GM18505 (cell line): ENCODE data around the gene H1-8.

ENCODE experiments used
- ATAC-seq: cut with Tn5 transposase; IDR thresholded peaks from one replicate; pipeline ENCODE4 v1.9.1; 2021; ENCODE audit not compliant: unreplicated experiment
- POLR2A ChIP-seq: IDR thresholded peaks from 4 replicates; pipeline ENCODE4 v1.6.1; 2011; ENCODE audit warnings: borderline replicate concordance; ENCODE audit not compliant: insufficient read depth, insufficient read length; ENCODE audit errors: extremely low read depth

H1-8 gene

DNA sequence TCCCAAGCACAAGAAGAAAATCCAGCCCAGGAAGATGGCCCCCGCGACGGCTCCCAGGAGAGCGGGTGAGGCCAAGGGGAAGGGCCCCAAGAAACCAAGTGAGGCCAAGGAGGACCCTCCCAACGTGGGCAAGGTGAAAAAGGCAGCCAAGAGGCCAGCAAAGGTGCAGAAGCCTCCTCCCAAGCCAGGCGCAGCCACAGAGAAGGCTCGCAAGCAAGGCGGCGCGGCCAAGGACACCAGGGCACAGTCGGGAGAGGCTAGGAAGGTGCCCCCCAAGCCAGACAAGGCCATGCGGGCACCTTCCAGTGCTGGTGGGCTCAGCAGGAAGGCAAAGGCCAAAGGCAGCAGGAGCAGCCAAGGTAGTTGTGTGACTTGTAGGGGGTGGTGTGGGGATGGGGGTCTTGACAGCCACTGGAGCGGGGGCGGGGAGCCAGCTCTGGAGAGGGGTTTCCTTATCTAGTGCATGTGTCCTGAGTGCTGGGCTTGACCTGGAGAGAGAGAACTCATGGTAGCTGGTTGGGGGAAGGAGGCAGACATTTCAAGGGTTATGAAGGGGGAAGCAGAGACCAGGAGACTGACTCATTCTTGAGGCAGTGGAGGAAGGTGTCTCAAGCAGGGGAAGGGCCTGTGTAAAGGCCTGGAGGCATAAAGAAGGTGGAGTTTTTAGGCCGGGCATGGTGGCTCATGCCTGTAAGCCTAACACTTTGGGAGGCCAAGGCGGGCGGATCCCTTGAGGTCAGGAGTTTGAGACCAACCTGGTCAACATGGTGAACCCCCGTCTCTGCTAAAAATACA, 6.2 kb downstream of the H1-8 start:
- ATAC-seq = no peak
- TF ChIP-seq POLR2A = no peak

DNA sequence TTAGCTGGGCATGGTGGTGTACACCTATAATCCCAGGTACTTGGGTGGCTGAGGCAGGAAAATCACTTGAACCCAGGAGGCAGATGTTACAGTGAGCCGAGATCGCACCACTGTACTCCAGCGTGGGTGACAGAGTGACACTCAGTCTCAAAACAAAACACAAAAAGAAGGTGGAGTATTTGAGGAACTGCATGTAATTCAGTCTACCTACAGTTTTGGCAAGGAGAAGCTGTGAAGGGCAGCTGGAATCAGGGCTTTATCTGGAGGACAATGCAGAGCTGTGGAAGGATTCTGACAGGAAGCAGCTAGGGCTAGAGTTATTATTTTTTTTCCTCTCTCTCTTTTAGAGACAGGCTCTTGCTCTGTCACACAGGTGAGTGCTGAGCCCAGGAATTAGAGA, 6.8 kb downstream of the H1-8 start:
- no peak for ATAC-seq
- TF ChIP-seq POLR2A = no peak

DNA sequence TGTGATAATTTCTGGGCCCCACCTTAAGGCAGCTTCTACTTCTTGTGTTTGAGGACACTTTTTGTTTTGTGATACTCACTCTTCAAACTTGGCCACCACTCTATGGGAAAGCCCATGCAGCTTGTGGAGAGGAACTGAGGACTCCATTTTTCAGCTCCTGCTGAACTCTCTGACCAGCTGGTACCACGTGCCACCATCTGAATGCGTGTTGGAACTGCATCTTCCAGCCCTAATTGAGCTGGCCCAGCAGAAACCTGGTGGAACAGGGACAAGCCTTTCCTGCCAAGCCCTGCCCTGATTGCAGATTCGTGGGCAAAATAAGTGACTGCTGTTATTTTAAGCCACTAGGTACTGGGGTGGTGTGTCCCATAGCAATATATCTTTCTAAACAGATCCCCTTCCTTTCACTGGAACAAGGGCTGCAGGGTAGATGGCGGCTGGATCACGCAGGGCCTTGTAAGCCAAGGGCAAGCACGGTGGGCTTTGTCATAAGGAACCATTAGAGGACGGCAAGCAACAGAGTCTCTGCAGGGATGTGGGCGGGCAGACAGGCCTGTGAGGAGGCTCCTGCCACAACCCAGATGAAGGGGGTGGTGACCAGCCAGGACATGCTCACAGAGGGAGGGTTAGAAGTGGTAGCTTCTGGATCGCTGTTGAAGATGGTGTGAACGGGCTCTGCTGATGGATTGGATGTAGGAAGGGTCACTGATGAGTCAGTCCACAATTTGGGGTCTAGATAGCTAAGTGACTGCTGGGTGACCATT, 9.5 kb downstream of the H1-8 start:
- ATAC-seq = no peak
- TF ChIP-seq POLR2A = no peak

DNA sequence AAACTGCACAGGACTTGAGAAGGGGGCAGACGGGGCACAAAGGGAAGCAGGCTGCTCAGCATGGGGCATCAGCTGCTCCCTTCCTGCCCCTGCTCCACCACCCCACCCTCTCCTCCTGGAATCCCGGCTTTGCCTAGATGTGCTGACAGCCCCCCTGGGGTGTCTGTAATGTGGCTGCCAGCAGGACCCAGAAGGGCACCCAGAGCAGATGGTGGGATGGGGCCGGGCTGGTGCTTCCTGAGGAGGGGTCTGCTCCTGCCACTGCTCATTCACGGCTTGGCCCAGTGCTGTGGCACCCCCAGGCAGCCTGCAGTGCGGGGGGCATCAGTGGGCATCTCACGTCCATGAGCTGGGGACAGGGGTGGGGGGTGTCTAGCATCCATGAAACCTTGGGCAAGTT, 10.2 kb downstream of the H1-8 start:
- no peak for TF ChIP-seq POLR2A
- ATAC-seq = no peak

DNA sequence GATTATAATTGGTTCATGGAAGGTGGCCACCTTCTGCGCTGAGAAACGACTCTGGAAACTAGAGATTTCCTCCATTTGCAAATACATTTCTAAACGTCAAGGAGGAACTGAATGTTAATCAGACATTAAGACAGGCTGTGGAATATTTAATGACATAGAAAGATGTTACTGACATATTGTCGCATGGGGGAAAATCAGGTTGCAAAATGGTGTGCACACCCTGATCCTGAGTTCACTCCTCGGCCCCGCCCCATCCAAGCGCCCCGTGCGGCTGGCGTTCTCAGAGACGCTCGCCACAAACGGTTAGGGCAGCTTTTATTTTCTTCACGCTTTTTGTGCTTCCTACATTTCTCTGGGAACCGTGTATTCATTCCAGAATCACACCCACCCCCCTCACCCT, 10.7 kb downstream of the H1-8 start:
- no peak for ATAC-seq
- TF ChIP-seq POLR2A = no peak

DNA sequence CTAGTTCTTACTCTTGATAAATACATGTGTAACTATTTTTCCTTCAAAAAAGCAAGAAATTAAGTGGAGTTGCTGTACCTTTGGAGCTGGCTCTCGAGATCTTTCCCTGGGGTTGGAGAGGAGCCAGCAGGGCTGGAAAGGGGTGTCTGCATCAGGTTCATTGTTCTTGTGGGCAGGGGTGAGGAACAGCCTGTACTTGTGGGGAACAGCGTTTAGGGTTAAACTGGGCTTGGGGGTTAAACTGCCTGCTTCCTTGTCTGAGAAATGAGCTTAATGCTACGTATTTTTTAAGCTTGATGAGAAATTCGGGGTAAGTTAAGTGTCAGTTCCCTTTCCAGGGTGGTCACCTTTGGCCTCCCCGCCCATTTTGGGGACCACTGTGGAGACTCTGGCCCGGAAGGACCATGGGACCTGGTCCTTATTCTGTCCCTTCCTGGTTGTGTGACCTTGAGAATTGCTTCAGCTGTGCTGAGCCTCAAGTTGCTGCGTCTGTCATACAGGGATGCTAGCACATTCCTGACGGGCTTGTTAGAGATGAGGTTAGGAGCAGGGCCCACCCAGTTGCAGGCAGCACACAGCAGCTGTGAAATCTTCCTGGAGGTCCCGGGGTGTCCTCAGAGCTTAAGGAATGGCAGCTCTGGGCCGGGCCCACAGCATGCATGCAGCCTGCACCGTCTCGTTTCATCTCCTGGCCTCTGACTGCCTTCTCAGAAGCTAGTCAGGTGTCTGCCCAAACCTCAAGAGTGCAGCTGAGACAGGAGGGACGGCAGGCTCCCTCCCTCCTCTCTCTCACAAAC, 11.6 kb downstream of the H1-8 start:
- no peak for ATAC-seq
- no peak for TF ChIP-seq POLR2A

DNA sequence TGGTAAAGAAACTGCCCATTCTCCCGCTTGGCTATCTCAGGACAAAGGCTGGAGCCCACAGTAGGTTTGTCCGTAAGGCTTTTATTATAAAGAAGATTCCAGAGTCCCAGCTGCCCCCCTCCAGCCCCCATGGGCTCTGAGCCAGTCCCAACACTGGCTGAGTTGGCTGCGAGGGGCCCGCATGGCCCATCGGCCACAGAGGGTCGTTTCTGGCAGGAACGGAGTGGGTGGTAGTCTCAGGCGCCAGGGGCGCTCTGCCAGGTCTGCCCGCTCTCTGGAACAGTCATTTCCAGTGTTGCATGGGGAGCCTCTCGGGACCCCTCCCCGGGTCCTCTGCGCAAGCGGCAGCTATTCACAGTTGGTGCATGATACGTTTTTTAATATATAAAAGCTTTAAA, 12.2 kb downstream of the H1-8 start:
- no peak for ATAC-seq
- no peak for TF ChIP-seq POLR2A

DNA sequence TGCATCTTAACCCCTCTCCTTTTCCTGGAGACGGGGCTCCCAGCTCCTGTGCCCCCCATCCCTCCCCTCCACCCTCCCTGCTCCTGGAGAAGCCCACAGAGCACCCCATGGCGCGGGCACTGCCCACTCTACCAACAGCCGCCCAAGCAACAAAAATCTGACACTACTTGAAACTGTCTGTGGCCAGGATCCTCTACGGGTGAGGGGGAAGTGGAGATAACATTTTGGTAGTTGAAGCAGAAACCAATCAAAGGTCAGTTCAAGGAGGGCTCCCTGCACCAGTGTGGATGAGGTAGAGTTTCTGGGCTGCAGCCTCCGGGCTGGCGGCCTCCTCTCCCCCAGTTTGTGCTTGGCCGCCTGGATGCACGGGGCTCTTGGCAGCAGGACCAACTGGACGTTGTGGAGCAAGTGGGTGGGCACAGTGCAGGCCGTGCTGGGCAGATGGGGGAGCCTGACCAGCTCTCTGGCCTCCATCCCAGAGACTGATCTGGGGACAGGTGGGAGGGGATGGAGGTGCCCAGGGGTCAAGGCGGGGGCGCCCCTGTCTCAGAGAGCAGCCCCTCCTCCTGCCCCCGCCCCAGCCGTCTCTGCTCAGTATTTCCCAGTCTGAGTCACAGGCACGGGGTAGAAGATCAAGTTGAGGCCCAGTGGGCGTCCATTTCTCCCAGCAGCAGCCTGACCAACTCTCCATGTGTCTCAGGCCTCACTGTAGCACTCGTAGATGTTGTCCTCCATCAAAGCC, 12.8 kb downstream of the H1-8 start:
- no peak for ATAC-seq

DNA sequence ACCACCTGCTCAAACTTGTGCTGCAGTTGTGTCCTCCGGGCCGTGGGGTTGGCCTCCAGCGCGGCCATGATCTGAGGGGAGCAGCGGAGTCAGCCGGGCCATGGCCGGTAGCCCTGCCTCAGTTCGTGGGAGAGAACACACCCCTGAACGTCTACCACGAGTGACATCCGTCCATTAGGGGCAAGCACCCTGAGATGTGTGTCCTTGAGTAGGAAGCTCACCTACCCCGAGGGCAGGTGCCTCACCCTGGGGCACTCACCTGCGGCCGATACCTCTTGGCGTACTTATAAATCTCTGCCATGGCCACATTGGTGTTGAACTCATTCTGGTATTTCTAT, 13.4 kb downstream of the H1-8 start:
- TF ChIP-seq POLR2A = no peak
- ATAC-seq = no peak

More for the DNA sequence above, 12.8 kb downstream of the H1-8 start:
- TF ChIP-seq POLR2A = no peak

DNA sequence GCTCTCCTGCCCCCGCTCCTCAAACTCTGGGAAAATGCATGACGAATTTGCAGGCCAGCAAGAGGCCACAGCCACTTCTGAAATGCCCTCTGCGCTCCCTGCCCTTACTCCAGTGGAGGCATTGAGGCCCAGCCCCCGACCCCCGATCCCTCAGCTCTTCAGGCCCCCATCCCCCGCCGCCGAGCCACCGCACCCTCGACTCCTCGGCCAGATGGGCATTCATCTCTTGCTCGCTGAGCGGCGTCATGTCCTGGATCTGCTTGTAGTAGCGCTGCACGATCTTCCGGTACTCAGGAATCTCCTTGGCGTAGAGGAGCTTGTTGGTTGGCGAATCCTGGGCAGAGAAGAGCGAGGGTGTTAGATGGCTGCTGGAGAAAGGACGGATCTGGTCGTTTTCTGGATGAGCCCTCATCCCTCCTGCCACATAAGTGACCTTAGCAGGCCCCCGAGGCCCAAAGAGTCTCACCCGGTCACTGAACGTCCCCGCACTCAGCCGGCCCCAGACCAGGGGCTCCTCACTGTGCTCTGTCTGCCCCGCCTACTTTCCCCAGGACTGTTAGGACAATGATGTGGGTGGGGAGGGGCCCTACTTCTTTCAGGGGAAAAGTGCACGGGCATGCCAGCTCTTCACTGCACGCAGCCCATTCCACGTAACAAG, 14.0 kb downstream of the H1-8 start:
- no peak for TF ChIP-seq POLR2A
- no peak for ATAC-seq

DNA sequence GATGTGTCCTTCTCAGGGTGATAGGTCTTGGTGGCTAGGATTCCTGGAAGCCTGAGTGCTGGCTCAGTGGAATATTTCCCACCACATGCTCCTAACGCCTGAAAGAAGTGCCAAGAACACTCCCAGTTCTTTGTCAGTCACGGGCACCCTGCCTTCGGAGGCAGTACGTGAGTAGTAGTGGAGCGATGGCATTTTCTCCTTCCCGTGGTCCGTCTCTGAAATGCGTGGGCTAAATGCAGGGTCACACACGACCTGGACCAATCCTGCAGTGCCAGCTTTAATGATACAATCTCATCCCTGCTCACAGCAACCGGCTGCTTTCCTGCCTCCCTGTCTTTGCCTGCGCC, 14.5 kb downstream of the H1-8 start:
- no peak for TF ChIP-seq POLR2A
- no peak for ATAC-seq

DNA sequence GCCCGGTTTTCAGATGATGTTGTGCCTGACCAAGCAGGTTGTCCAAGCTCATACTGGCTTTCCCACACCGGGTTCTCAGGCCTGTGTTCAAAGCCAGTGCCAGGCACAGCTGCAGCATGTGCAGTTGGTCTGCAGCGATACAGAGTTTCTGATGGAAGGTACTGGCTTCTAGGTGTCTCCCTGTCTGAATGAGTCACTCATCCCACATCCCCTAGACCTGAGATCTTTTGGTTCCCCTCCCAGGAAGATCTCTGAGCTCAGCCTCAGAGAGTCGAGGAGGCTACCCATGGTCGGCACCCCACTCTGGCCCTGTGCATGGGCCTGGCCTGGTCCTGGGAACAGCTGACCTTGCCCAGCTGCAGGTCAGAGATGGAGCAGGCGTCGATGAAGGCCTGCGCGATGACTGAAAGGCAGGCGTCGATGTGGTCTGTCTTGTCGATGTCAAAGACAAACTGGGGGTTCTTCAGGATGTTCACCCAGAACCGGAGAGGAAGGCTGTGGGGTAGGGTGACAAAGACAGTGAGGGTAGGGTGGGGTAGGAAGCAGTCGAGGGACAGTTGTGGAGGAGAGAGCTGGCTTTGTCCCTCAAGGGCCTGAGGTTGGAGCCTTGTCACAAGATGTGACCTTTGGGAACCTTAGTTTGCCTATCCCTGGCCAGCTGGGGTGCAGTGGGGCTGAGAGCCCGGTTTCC, 15.3 kb downstream of the H1-8 start:
- TF ChIP-seq POLR2A = no peak
- no peak for ATAC-seq
